Measurements from ENCODE around the gene IDI2.

DNA sequence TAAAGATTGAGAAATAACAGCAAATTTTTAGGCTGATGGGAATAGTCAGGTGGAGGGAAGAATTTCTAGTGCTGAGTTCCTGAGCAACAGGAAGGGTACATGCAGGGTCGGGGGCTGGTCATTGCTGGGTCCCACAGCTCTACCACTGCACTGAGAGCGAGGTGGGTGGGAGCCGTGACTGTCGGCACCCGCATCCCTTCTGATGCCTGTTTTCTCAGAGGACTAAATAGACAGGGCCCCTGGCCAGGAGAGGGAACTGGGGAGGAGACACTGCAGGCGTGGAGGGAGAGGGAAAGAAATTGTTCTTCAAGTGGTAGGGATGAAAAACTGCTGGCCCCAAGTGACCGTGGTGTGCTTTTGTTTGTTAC lies 30.1 kb downstream of the IDI2 start:
- TF ChIP-seq, protein P1, sequence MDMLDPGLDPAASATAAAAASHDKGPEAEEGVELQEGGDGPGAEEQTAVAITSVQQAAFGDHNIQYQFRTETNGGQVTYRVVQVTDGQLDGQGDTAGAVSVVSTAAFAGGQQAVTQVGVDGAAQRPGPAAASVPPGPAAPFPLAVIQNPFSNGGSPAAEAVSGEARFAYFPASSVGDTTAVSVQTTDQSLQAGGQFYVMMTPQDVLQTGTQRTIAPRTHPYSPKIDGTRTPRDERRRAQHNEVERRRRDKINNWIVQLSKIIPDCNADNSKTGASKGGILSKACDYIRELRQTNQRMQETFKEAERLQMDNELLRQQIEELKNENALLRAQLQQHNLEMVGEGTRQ (CRISPR knock-in tag; IDR thresholded peaks at IDR 0.05) = no peak
- TF ChIP-seq, protein P2, sequence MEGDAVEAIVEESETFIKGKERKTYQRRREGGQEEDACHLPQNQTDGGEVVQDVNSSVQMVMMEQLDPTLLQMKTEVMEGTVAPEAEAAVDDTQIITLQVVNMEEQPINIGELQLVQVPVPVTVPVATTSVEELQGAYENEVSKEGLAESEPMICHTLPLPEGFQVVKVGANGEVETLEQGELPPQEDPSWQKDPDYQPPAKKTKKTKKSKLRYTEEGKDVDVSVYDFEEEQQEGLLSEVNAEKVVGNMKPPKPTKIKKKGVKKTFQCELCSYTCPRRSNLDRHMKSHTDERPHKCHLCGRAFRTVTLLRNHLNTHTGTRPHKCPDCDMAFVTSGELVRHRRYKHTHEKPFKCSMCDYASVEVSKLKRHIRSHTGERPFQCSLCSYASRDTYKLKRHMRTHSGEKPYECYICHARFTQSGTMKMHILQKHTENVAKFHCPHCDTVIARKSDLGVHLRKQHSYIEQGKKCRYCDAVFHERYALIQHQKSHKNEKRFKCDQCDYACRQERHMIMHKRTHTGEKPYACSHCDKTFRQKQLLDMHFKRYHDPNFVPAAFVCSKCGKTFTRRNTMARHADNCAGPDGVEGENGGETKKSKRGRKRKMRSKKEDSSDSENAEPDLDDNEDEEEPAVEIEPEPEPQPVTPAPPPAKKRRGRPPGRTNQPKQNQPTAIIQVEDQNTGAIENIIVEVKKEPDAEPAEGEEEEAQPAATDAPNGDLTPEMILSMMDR (IDR thresholded peaks at IDR 0.05) = no peak
- TF ChIP-seq, protein P3, sequence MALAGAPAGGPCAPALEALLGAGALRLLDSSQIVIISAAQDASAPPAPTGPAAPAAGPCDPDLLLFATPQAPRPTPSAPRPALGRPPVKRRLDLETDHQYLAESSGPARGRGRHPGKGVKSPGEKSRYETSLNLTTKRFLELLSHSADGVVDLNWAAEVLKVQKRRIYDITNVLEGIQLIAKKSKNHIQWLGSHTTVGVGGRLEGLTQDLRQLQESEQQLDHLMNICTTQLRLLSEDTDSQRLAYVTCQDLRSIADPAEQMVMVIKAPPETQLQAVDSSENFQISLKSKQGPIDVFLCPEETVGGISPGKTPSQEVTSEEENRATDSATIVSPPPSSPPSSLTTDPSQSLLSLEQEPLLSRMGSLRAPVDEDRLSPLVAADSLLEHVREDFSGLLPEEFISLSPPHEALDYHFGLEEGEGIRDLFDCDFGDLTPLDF (CRISPR knock-in tag; IDR thresholded peaks at IDR 0.05) = no peak
- TF ChIP-seq ELF4 (CRISPR knock-in tag; IDR thresholded peaks at IDR 0.05; ENCODE audit: low read depth) (no peak), SP1 (CRISPR knock-in tag; conservative IDR thresholded peaks at IDR 0.05) (no peak), TP53 (CRISPR knock-in tag; IDR thresholded peaks at IDR 0.05) (no peak)
- TF ChIP-seq, protein P4, sequence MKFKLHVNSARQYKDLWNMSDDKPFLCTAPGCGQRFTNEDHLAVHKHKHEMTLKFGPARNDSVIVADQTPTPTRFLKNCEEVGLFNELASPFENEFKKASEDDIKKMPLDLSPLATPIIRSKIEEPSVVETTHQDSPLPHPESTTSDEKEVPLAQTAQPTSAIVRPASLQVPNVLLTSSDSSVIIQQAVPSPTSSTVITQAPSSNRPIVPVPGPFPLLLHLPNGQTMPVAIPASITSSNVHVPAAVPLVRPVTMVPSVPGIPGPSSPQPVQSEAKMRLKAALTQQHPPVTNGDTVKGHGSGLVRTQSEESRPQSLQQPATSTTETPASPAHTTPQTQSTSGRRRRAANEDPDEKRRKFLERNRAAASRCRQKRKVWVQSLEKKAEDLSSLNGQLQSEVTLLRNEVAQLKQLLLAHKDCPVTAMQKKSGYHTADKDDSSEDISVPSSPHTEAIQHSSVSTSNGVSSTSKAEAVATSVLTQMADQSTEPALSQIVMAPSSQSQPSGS (CRISPR knock-in tag; IDR thresholded peaks at IDR 0.05; ENCODE audit: borderline replicate concordance, low read depth) = no peak
- TF ChIP-seq, protein P5, sequence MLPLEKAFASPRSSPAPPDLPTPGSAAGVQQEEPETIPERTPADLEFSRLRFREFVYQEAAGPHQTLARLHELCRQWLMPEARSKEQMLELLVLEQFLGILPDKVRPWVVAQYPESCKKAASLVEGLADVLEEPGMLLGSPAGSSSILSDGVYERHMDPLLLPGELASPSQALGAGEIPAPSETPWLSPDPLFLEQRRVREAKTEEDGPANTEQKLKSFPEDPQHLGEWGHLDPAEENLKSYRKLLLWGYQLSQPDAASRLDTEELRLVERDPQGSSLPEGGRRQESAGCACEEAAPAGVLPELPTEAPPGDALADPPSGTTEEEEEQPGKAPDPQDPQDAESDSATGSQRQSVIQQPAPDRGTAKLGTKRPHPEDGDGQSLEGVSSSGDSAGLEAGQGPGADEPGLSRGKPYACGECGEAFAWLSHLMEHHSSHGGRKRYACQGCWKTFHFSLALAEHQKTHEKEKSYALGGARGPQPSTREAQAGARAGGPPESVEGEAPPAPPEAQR (CRISPR knock-in tag; IDR thresholded peaks at IDR 0.05) = no peak
- TF ChIP-seq, protein P6, sequence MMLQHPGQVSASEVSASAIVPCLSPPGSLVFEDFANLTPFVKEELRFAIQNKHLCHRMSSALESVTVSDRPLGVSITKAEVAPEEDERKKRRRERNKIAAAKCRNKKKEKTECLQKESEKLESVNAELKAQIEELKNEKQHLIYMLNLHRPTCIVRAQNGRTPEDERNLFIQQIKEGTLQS (CRISPR knock-in tag; conservative IDR thresholded peaks at IDR 0.05) = no peak
- TF ChIP-seq, protein P7, sequence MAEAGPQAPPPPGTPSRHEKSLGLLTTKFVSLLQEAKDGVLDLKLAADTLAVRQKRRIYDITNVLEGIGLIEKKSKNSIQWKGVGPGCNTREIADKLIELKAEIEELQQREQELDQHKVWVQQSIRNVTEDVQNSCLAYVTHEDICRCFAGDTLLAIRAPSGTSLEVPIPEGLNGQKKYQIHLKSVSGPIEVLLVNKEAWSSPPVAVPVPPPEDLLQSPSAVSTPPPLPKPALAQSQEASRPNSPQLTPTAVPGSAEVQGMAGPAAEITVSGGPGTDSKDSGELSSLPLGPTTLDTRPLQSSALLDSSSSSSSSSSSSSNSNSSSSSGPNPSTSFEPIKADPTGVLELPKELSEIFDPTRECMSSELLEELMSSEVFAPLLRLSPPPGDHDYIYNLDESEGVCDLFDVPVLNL (CRISPR knock-in tag; IDR thresholded peaks at IDR 0.05; ENCODE audit: borderline replicate concordance, low read depth) = no peak
